ENCODE data around the gene DDR2. TPM values are rescaled to one million over a fixed set of nuclear protein-coding genes. Genes with fewer than 3 reads are reported as not detected.
A peak's percentile ranks its signal among the peaks of the same experiment; 100 is the strongest.
"Not testable (repeated sequence)": the region's sequence is repeated elsewhere in the genome, so short reads cannot be mapped to it uniquely, and the experiment has no call there.

DDR2 gene
- total RNA-seq (2021; ENCODE audit: unreplicated experiment) (1.9 TPM), Bru-seq, nascent RNA (percentile 40 among the genes with signal in this experiment), BruChase-seq, experiment 1, labeled RNA remaining after a 2-hour chase (percentile 46 among the genes with signal in this experiment), BruChase-seq, experiment 2, labeled RNA remaining after a 6-hour chase (percentile 41 among the genes with signal in this experiment)
- 0.84 TPM for polyA plus RNA-seq (2012; ENCODE audit: insufficient read length)
- long read RNA-seq, partial matches to known transcripts, result 0 of 1 reads
- long read RNA-seq, other reads (novel, unspliced or antisense), result 0 of 1 reads

GRCh38 chr1:162632217-162632666 is at the start of gene DDR2:
Gene DDR2, plus strand, starts transcription at chr1:162632464. Its CDS starts 86,600 bp downstream, at chr1:162719064.
- Histone ChIP-seq H3K4me1 (ENCODE audit: control insufficient read depth, insufficient read depth, low read length) (no peaks in the 10 kb centered on the region), H3K4me3 (ENCODE audit: low read depth in 2 of 2, low read length in 2 of 2) (peak within 1 kb of the TSS; percentile 37 to 40; a peak in 3 of 4 replicates), H3K27ac (ENCODE audit: low read length) (no peak within 1 kb of the TSS), H3K27me3 (ENCODE audit: control insufficient read depth, insufficient read depth, low read length) (no peaks in the 10 kb centered on the region), H3K9me3 (ENCODE audit: control insufficient read depth, insufficient read depth, low read depth, low read length) (no peaks in the 10 kb centered on the region), H3K36me3 (ENCODE audit: control insufficient read depth, insufficient read depth, low read length) (no peaks in the 10 kb centered on the region)
- TF ChIP-seq REST (IDR thresholded peaks at IDR 0.05; ENCODE audit: insufficient read depth in 1 of 2, low read depth in 2 of 2, low read length in 1 of 2) (no peak), CTCF (IDR thresholded peaks at IDR 0.05) (no peak)
- POLR2A ChIA-PET, result no interaction called here
- intact Hi-C loops (cut with micrococcal nuclease; ENCODE audit: unreplicated experiment) (no loop called here), in situ Hi-C loops (cut with HindIII; ENCODE audit: low pct_unique_long_range_greater_than_20kb, low sequenced_read_pairs) (no loop called here)
- DNase-seq (ENCODE audit: low read depth, low spot score) (no peak), ATAC-seq (no peak)
- CTCF ChIA-PET, result no interaction called here
- no TSS peak for BruUV-seq (replicated peaks)

DNA sequence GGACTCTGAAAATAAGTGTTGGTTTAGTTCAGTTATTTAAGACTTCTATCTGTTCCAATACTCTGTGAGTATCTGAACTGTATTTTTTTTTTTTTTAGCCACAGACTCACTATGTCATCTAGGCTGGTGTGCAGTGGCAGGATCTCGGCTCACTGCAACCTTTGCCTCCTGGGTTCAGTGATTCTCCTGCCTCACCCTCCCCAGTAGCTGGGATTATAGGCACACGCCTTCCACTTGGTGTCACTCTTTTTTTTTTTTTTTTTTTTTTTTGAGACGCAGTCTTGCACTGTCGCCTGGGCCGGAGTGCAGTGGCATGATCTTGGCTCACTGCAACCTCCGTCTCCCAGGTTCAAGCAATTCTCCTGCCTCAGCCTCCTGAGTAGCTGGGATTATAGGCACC is 49.4 kb upstream of the DDR2 start:
- H3K9me3 ChIP-seq (ENCODE audit: control insufficient read depth, insufficient read depth, low read depth, low read length); H3K4me3 ChIP-seq (ENCODE audit: low read depth in 2 of 2, low read length in 2 of 2); H3K27ac ChIP-seq (ENCODE audit: low read length); H3K4me1 ChIP-seq (ENCODE audit: control insufficient read depth, insufficient read depth, low read length); ATAC-seq; DNase-seq (ENCODE audit: low read depth, low spot score); CTCF ChIA-PET; BruUV-seq (replicated peaks); in situ Hi-C loops (cut with HindIII; ENCODE audit: low pct_unique_long_range_greater_than_20kb, low sequenced_read_pairs); H3K27me3 ChIP-seq (ENCODE audit: control insufficient read depth, insufficient read depth, low read length); intact Hi-C loops (cut with micrococcal nuclease; ENCODE audit: unreplicated experiment): not testable (repeated sequence)
- peaks cover 41% of the 10 kb centered on the region; the same call in 1 of the 2 replicates for H3K36me3 ChIP-seq (ENCODE audit: control insufficient read depth, insufficient read depth, low read length)
- POLR2A ChIA-PET, result interaction anchor here (0.7 kb wide), 1 partner anchor 120 kb away, joined by 14 read pairs; no protein-coding TSS in a partner anchor

GRCh38 chr1:162585101-162585500 is 47.2 kb upstream of the DDR2 start:
- H3K9me3 ChIP-seq (ENCODE audit: control insufficient read depth, insufficient read depth, low read depth, low read length); H3K27ac ChIP-seq (ENCODE audit: low read length); DNase-seq (ENCODE audit: low read depth, low spot score); H3K27me3 ChIP-seq (ENCODE audit: control insufficient read depth, insufficient read depth, low read length); H3K4me1 ChIP-seq (ENCODE audit: control insufficient read depth, insufficient read depth, low read length); intact Hi-C loops (cut with micrococcal nuclease; ENCODE audit: unreplicated experiment); H3K4me3 ChIP-seq (ENCODE audit: low read depth in 2 of 2, low read length in 2 of 2); BruUV-seq (replicated peaks); CTCF ChIA-PET; ATAC-seq; in situ Hi-C loops (cut with HindIII; ENCODE audit: low pct_unique_long_range_greater_than_20kb, low sequenced_read_pairs); POLR2A ChIA-PET: not testable (repeated sequence)
- peaks cover 37% of the 10 kb centered on the region for H3K36me3 ChIP-seq (ENCODE audit: control insufficient read depth, insufficient read depth, low read length)
